GM10248 (cell line): ENCODE results near the gene DSCAML1.
A peak's percentile ranks its signal among the peaks of the same experiment; 100 is the strongest.

Source experiments
- CTCF ChIA-PET: fragments of 300-600 bp; sonication (Branson Sonifier 250); formaldehyde crosslinking; extraction: SDS; loops from one replicate; lab custom pipeline; 2021; ENCODE audit warnings: antibody characterized with exemption; lab: Yijun Ruan, JAX
- POLR2A ChIA-PET: fragments of 350-650 bp; sonication (Branson Sonifier 250); formaldehyde crosslinking; extraction: SDS; loops from one replicate; lab custom pipeline; 2020; ENCODE audit warnings: antibody characterized with exemption; lab: Yijun Ruan, JAX
- DNase-seq: peaks from one replicate; pipeline ENCODE4 v3.0.0; 2012; ENCODE audit errors: extremely low spot score
- TF ChIP-seq, protein P1 (sequence below): IDR thresholded peaks from 2 replicates; pipeline ENCODE4 v1.5.1; 2012; ENCODE audit warnings: mild to moderate bottlenecking, low read depth; ENCODE audit errors: extremely low read depth, missing control alignments, control extremely low read depth

Gene DSCAML1

DNA sequence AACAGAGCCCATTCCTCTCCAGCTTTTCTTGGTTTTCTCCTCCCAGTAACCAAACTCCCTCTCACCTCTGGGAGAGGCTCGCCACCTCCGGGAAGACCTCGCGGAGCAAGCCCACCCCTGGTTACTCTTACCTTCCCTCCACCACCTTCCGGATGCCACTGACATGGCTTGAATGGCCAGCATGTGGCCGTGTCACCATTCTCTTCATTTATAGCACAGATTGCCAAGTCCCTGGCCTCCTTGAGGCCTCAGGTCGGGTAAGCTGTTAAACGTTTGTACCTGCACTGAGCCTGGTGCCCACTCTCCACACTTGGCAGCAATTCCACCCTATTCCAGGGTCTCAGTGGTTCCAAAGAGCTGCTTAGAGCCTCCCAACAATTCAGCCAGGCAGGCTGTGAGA is 35.5 kb upstream of the DSCAML1 start:
- TF ChIP-seq, protein P1, sequence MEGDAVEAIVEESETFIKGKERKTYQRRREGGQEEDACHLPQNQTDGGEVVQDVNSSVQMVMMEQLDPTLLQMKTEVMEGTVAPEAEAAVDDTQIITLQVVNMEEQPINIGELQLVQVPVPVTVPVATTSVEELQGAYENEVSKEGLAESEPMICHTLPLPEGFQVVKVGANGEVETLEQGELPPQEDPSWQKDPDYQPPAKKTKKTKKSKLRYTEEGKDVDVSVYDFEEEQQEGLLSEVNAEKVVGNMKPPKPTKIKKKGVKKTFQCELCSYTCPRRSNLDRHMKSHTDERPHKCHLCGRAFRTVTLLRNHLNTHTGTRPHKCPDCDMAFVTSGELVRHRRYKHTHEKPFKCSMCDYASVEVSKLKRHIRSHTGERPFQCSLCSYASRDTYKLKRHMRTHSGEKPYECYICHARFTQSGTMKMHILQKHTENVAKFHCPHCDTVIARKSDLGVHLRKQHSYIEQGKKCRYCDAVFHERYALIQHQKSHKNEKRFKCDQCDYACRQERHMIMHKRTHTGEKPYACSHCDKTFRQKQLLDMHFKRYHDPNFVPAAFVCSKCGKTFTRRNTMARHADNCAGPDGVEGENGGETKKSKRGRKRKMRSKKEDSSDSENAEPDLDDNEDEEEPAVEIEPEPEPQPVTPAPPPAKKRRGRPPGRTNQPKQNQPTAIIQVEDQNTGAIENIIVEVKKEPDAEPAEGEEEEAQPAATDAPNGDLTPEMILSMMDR = no peak
- ChIA-PET CTCF (interaction anchor here (1.2 to 9.6 kb wide), 6 partner anchors 11 to 221 kb away, joined by 3 to 84 read pairs (median 37); no protein-coding TSS in a partner anchor), POLR2A (no interaction called here)
- no peak for DNase-seq

DNA sequence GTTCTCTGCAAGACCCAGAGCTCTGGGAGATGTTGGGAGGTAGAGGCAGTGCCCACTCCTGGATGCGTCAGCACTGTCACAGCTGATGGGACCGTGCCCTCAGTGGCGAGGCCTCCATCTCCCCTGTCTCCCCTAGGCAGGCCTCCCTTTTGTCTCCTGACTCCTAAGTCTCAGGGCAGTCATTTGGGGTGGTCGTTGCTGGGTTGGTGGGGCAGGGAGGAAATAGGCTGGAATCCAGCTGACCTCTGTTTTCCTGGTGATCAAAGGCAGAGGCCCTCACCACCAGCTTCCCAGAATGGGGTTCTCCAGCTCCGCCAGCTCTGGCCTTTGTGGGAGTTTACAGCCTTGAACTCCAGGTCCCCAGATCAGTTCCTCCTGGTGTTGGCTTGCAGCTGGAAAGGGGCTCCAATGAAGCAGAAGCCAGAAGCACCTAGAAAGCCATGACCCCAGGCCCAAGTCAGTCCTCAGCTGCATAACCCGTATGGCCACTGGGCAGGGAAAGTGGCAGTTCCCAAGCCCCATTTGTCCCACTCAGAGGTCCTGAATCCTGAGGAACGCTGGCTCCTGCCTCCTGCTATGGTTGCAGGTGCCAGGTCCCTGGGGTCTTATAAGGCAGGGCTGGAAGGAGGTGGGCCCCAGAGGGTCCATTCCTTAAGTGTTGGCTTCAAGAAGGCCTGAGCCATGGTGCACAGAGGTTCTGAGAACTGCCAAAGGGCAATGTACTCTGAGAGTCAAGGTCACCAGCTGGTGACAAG is 34.8 kb upstream of the DSCAML1 start:
- CTCF ChIA-PET = interaction anchor here (1.2 to 9.6 kb wide), 7 partner anchors 9 to 222 kb away, joined by 3 to 84 read pairs (median 7); no protein-coding TSS in a partner anchor
- TF ChIP-seq, protein P1 = no peak
- POLR2A ChIA-PET = no interaction called here
- DNase-seq = no peak

- POLR2A ChIA-PET = interaction anchor here (0.5 kb wide), 1 partner anchor 338 kb away, joined by 4 read pairs; no protein-coding TSS in a partner anchor
- peak; percentile 43 for DNase-seq
- TF ChIP-seq, protein P1 = no peak
Measured at GRCh38 chr11:117830674-117831351, 33.8 kb upstream of the DSCAML1 start.

DNA sequence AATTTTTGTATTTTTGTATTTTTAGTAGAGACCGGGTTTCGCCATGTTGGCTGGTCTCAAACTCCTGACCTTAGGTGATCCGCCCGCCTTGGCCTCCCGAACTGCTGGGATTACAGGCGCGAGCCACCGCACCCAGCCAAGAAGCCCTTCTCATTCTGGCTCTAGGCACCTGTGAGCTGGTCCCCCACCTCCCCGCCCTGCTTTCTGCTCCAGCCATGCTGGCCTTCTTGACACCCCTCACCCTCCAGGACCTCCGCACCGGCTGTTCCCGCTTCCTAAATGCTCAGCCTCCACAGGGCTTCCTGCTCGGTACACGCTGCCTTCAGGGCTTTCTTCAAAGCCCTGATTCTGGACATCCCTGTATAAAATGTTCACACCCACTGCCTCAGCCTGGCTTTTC is 33.1 kb upstream of the DSCAML1 start:
- DNase-seq = no peak
- TF ChIP-seq, protein P1 = no peak
- ChIA-PET POLR2A (no interaction called here), CTCF (interaction anchor here (1.0 to 9.6 kb wide), 5 partner anchors 9 to 222 kb away, joined by 3 to 84 read pairs (median 6); no protein-coding TSS in a partner anchor)

More at GRCh38 chr11:117830674-117831351, 33.8 kb upstream of the DSCAML1 start:
- CTCF ChIA-PET = interaction anchor here (1.5 to 9.6 kb wide), 6 partner anchors 10 to 223 kb away, joined by 4 to 84 read pairs (median 6); no protein-coding TSS in a partner anchor

DNA sequence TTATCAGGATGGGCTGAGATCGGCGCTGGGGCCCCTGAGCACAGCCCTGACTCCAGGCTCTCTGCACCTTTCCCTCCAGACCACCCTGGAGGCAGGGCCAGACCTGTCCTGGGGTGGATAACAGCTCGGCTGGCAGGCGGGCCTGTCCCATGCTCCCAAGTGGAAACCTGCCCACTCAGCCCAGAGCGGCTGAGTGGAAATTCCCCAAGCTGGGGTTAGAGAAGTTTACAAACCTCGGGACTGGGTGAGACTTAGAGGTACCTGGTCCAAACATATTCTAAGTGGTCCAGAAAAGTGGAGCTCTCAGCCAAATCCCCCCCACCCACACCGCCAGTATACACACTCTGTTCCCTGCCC is 32.3 kb upstream of the DSCAML1 start:
- DNase-seq = no peak
- TF ChIP-seq, protein P1 = no peak
- POLR2A ChIA-PET = no interaction called here
- CTCF ChIA-PET = interaction anchor here (1.0 to 9.6 kb wide), 4 partner anchors 8 to 223 kb away, joined by 3 to 84 read pairs (median 29); no protein-coding TSS in a partner anchor
